NB4 (cell line): Measurements from ENCODE around the gene COTL1.

ENCODE experiments used
- MYC ChIP-seq: IDR thresholded peaks from 2 replicates; pipeline ENCODE4 v1.6.1; 2011; ENCODE audit warnings: low read depth, low read length
- TF ChIP-seq, protein P1 (sequence below): IDR thresholded peaks from one replicate; pipeline ENCODE4 v1.5.1; 2012; ENCODE audit warnings: low read depth, low read length

DNA sequence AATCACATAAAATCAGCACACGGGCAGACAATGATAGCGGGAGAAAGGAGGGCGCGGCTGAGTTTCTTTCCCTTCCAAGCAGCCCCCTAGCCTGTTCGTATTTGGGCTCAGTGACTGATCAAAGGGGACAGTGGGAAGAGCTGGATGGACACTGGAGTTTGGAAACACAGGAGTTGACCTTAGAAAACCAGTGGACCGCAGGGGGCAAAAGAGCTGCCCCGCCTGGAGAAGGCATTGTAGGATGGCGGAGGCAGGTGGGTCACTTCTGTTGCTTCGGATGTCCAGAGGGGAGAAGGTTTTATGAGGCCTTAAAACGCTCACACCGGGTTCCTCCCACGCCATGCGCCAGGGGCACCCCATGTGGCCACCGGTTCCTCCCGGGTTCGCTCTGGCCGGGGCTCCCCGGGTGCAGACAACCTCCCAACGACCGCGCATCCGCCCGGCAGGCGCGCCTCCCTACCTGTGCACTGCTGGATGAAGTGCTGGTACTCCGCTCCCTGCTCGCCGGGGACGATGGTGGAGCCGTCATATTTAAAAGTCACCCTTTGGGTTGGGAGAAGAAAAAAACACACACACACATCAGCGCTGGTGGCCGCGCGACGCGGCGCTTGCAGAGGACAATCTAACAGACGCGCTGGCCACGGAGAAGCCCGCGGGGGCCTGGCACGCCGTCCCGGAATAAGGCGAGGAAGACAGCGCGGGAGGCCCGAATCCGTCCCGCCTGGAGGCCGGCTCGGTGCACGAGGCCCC lies 662 bp downstream of the COTL1 start:
- TF ChIP-seq, protein P1, sequence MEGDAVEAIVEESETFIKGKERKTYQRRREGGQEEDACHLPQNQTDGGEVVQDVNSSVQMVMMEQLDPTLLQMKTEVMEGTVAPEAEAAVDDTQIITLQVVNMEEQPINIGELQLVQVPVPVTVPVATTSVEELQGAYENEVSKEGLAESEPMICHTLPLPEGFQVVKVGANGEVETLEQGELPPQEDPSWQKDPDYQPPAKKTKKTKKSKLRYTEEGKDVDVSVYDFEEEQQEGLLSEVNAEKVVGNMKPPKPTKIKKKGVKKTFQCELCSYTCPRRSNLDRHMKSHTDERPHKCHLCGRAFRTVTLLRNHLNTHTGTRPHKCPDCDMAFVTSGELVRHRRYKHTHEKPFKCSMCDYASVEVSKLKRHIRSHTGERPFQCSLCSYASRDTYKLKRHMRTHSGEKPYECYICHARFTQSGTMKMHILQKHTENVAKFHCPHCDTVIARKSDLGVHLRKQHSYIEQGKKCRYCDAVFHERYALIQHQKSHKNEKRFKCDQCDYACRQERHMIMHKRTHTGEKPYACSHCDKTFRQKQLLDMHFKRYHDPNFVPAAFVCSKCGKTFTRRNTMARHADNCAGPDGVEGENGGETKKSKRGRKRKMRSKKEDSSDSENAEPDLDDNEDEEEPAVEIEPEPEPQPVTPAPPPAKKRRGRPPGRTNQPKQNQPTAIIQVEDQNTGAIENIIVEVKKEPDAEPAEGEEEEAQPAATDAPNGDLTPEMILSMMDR, result no peak
- TF ChIP-seq MYC, result 0 out of 2 replicates have a peak, but pooled peaks have one; percentile 21
